CD4-positive, alpha-beta T cell treated with Interleukin-17A for 4 hours (primary cell): ENCODE data around the gene HSD17B13.
"Not testable (repeated sequence)": the region's sequence is repeated elsewhere in the genome, so short reads cannot be mapped to it uniquely, and the experiment has no call there.

Source experiments
- DNase-seq: peaks from one replicate; pipeline ENCODE4 v3.0.0-alpha.2; 2020; ENCODE audit warnings: mixed read lengths

Gene HSD17B13

GRCh38 chr4:87322754-87323153 is at the start of gene HSD17B13:
Gene HSD17B13, minus strand, starts transcription at chr4:87322882. Its CDS starts 41 bp downstream, at chr4:87322841.
- DNase-seq, result no peak

- no peak for DNase-seq
Observed at GRCh38 chr4:87370068-87370467, 47.4 kb upstream of the HSD17B13 start.

GRCh38 chr4:87366521-87367162 is 44.0 kb upstream of the HSD17B13 start:
- no peak for DNase-seq

GRCh38 chr4:87365348-87365747 is 42.7 kb upstream of the HSD17B13 start:
- DNase-seq, result no peak

GRCh38 chr4:87363552-87363951 is 40.9 kb upstream of the HSD17B13 start:
- no peak for DNase-seq

GRCh38 chr4:87360338-87360935 is 37.8 kb upstream of the HSD17B13 start:
- no peak for DNase-seq

GRCh38 chr4:87359258-87359657 is 36.6 kb upstream of the HSD17B13 start:
- DNase-seq, result no peak

- DNase-seq, result no peak
Observed at GRCh38 chr4:87356832-87357526, 34.3 kb upstream of the HSD17B13 start.

GRCh38 chr4:87354168-87355102 is 31.8 kb upstream of the HSD17B13 start:
- no peak for DNase-seq

- DNase-seq, result peak; percentile 37
Observed at GRCh38 chr4:87353592-87353991, 30.9 kb upstream of the HSD17B13 start.

- no peak for DNase-seq
Observed at GRCh38 chr4:87345139-87345538, 22.5 kb upstream of the HSD17B13 start.

- no peak for DNase-seq
Observed at GRCh38 chr4:87342872-87343271, 20.2 kb upstream of the HSD17B13 start.

- DNase-seq, result not testable (repeated sequence)
Observed at GRCh38 chr4:87341954-87342635, 19.4 kb upstream of the HSD17B13 start.

GRCh38 chr4:87339440-87339839 is 16.8 kb upstream of the HSD17B13 start:
- DNase-seq, result no peak

- DNase-seq, result no peak
Observed at GRCh38 chr4:87337361-87337760, 14.7 kb upstream of the HSD17B13 start.

- DNase-seq, result no peak
Observed at GRCh38 chr4:87333267-87333666, 10.6 kb upstream of the HSD17B13 start.

GRCh38 chr4:87330761-87331160 is 8.1 kb upstream of the HSD17B13 start:
- DNase-seq, result no peak

- DNase-seq, result no peak
Observed at GRCh38 chr4:87327136-87327535, 4.5 kb upstream of the HSD17B13 start.

GRCh38 chr4:87326460-87326859 is 3.8 kb upstream of the HSD17B13 start:
- DNase-seq, result no peak

- no peak for DNase-seq
Observed at GRCh38 chr4:87321888-87322287, 794 bp downstream of the HSD17B13 start.

- no peak for DNase-seq
Observed at GRCh38 chr4:87317527-87317926, 5.2 kb downstream of the HSD17B13 start.

GRCh38 chr4:87316961-87317360 is 5.7 kb downstream of the HSD17B13 start:
- no peak for DNase-seq
